Activated CD8-positive, alpha-beta T cell treated with anti-CD3 and anti-CD28 coated beads for 36 hours (primary cell): ENCODE results near the gene BIRC2. TPM values are rescaled to one million over a fixed set of nuclear protein-coding genes. Genes with fewer than 3 reads are reported as not detected.
A peak's percentile ranks its signal among the peaks of the same experiment; 100 is the strongest.
"Not testable (repeated sequence)": the region's sequence is repeated elsewhere in the genome, so short reads cannot be mapped to it uniquely, and the experiment has no call there.

Source experiments
- ATAC-seq: fragments of 200-7000 bp; cut with Tn5 transposase; one replicate; pipeline ENCODE4 v1.10.0; 2021; ENCODE audit warnings: mild to moderate bottlenecking, moderate library complexity
- CTCF ChIA-PET: fragments of 350-600 bp; sonication (Branson Sonifier 250); formaldehyde crosslinking; loops from one replicate; lab custom pipeline; 2021; ENCODE audit warnings: antibody characterized with exemption; lab: Charles Lee
- POLR2A ChIA-PET: fragments of 350-600 bp; sonication (Branson Sonifier 250); formaldehyde crosslinking; loops from one replicate; lab custom pipeline; 2021; ENCODE audit warnings: antibody characterized with exemption; lab: Charles Lee
- DNase-seq: peaks from one replicate; pipeline ENCODE4 v3.0.0-alpha.2; 2020
- H3K27ac Mint-ChIP-seq: one replicate; pipeline ENCODE4 v1.8.0; 2021; ENCODE audit warnings: mild to moderate bottlenecking, mixed read lengths
- H3K27me3 Mint-ChIP-seq: one replicate; pipeline ENCODE4 v1.8.0; 2021; ENCODE audit warnings: mixed read lengths
- H3K36me3 Mint-ChIP-seq: one replicate; pipeline ENCODE4 v1.8.0; 2021; ENCODE audit warnings: low read depth, mixed read lengths
- H3K4me1 Mint-ChIP-seq: one replicate; pipeline ENCODE4 v1.8.0; 2021; ENCODE audit warnings: low read depth, mixed read lengths
- H3K4me3 Mint-ChIP-seq: one replicate; pipeline ENCODE4 v1.8.0; 2021; ENCODE audit warnings: mild to moderate bottlenecking, moderate library complexity, mixed read lengths
- H3K9me3 Mint-ChIP-seq: one replicate; pipeline ENCODE4 v1.8.0; 2021; ENCODE audit warnings: mixed read lengths
- intact Hi-C: fragments of 100-400 bp; cut with micrococcal nuclease; formaldehyde crosslinking; loops from one replicate; pipeline ENCODE4 v1.10.0; 2022
- total RNA-seq, 2 experiments: library from RNA; stranded (reverse); gene quantifications; one replicate each; pipeline ENCODE4 v1.2.3, GENCODE V29; 2021
- TF ChIP-seq, protein P1 (sequence below): fragments of 200-600 bp; IDR thresholded peaks from one replicate; pipeline ENCODE4 v1.8.0; 2022; ENCODE audit warnings: antibody characterized with exemption, mild to moderate bottlenecking

The BIRC2 gene
- total RNA-seq, 2 experiments from 2014 or later: 29.8 to 32.9 TPM

DNA sequence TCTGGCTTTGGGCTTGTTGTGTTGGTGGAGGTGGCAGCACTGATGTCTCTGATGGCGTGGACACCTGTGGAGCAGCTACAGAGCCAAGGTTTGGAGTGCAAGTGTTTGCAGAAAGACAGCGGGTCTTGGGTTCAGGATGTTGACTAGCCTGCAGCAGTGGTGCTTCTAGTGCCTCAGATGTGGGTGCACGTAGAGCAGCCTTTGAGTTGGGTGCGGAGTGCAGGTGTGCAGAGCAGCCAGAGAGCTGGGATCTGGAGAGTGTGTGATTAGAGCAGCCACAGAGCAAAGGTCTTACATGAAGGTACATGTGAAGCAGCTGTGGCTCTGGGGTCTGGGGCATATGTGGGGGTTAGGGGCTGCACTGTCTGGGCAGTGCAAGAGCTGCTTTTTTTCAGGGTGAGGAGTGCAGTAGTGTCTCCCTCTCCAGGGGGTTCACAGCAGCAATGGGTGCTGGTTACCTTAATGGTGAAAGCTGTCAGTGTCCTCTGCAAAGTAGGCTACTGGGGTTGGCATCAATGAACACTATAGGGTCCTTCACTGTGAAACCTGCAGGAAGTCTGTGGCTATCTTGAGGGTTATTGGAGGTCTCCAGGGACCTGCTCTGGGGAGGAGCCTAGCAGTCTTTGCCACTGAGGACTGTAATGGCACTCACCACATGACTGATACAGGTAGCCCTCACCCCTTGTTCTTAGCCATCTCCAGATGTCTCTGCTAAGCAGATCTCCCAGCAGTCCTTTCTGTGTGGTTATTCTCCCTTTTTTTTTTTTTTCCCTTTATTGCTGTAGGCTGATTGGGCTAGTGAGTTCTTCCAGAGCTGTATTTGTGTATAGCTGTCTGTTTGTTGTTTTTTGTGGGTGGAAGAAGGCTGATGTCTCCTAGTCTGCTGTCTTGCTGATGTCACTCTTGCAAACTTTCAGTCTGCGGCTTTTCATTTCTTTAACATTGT lies 14.3 kb downstream of the BIRC2 start:
- TF ChIP-seq, protein P1, sequence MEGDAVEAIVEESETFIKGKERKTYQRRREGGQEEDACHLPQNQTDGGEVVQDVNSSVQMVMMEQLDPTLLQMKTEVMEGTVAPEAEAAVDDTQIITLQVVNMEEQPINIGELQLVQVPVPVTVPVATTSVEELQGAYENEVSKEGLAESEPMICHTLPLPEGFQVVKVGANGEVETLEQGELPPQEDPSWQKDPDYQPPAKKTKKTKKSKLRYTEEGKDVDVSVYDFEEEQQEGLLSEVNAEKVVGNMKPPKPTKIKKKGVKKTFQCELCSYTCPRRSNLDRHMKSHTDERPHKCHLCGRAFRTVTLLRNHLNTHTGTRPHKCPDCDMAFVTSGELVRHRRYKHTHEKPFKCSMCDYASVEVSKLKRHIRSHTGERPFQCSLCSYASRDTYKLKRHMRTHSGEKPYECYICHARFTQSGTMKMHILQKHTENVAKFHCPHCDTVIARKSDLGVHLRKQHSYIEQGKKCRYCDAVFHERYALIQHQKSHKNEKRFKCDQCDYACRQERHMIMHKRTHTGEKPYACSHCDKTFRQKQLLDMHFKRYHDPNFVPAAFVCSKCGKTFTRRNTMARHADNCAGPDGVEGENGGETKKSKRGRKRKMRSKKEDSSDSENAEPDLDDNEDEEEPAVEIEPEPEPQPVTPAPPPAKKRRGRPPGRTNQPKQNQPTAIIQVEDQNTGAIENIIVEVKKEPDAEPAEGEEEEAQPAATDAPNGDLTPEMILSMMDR: no peak
- H3K4me3 Mint-ChIP-seq: peak overlapping the region; percentile 18
- ATAC-seq: peak; percentile 79
- DNase-seq: peak; percentile 27
- H3K27ac Mint-ChIP-seq: peak overlapping the region; percentile 90
- no peaks in the 10 kb centered on the region for H3K27me3 Mint-ChIP-seq
- CTCF ChIA-PET: interaction anchor here (0.8 to 2.0 kb wide), 5 partner anchors 12 to 252 kb away, joined by 3 to 8 read pairs (median 6); no protein-coding TSS in a partner anchor
- intact Hi-C loops: no loop called here
- H3K9me3 Mint-ChIP-seq: peaks cover 7% of the 10 kb centered on the region
- peaks cover 45% of the 10 kb centered on the region for H3K4me1 Mint-ChIP-seq
- peaks cover 75% of the 10 kb centered on the region for H3K36me3 Mint-ChIP-seq
- POLR2A ChIA-PET: interaction anchor here (0.7 to 1.0 kb wide), 3 partner anchors 9 to 135 kb away, joined by 3 to 4 read pairs (median 3); no protein-coding TSS in a partner anchor

DNA sequence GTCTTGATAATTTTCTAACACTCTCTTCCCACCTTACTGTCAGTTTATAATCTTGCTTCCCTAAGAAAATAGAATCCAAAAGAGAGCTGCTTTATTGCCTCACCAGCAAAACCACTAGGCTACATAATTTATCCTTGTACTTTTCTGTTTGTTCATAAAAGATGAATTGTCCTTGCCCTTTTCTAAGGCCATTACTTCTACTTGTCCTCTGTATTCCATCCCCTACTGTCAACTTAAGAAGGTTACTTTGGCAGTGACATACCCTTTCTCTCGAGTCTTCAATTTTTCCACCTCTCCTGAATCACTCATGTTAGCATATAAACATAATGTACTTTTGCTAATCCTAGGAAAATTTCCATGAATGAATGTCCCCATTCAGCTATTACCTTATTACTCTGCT lies 18.0 kb downstream of the BIRC2 start:
- Mint-ChIP-seq H3K4me1 (peaks cover 46% of the 10 kb centered on the region), H3K9me3 (peaks cover 2% of the 10 kb centered on the region), H3K36me3 (peaks cover 69% of the 10 kb centered on the region), H3K4me3 (no peak overlapping the region), H3K27me3 (no peaks in the 10 kb centered on the region), H3K27ac (no peak overlapping the region)
- ATAC-seq (no peak), DNase-seq (no peak)
- POLR2A ChIA-PET: interaction anchor here (0.7 to 2.5 kb wide), 3 partner anchors 15 to 87 kb away, joined by 3 to 9 read pairs (median 5); no protein-coding TSS in a partner anchor
- CTCF ChIA-PET: interaction anchor here (1.0 to 3.6 kb wide), 4 partner anchors 23 to 301 kb away, joined by 5 to 18 read pairs (median 10); no protein-coding TSS in a partner anchor
- intact Hi-C loops: no loop called here
- TF ChIP-seq, protein P1: no peak

DNA sequence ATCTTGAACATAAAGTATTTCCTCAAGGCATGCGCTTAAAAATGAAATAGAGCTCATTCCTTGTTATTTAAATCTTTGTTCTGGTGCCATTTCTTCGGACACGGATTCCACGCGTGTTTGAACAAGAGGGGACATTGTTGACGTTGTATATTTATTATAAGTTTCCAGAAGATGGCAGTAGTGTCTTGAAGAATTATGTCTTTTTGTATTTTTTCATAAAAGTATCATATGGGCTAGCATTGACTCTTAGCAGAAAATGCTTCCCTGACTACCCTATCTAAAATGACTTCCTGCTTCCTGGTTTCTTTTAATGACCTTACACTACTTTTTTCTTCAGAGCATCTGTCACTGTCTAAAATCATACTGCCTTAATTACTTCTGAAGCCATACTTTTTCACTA lies 20.4 kb downstream of the BIRC2 start:
- ChIA-PET CTCF (interaction anchor here (0.7 to 3.6 kb wide), 18 partner anchors 15 to 299 kb away, joined by 3 to 28 read pairs (median 7); no protein-coding TSS in a partner anchor), POLR2A (interaction anchor here (0.8 to 1.1 kb wide), 3 partner anchors 79 to 240 kb away, joined by 3 read pairs; no protein-coding TSS in a partner anchor)
- H3K4me1 Mint-ChIP-seq: peaks cover 30% of the 10 kb centered on the region
- TF ChIP-seq, protein P1: peak; percentile 56
- H3K27me3 Mint-ChIP-seq: no peaks in the 10 kb centered on the region
- H3K36me3 Mint-ChIP-seq: peaks cover 55% of the 10 kb centered on the region
- intact Hi-C loops: no loop called here
- no peak overlapping the region for H3K4me3 Mint-ChIP-seq
- ATAC-seq: peak; percentile 64
- DNase-seq: no peak
- H3K27ac Mint-ChIP-seq: peak overlapping the region; percentile 34
- no peaks in the 10 kb centered on the region for H3K9me3 Mint-ChIP-seq

DNA sequence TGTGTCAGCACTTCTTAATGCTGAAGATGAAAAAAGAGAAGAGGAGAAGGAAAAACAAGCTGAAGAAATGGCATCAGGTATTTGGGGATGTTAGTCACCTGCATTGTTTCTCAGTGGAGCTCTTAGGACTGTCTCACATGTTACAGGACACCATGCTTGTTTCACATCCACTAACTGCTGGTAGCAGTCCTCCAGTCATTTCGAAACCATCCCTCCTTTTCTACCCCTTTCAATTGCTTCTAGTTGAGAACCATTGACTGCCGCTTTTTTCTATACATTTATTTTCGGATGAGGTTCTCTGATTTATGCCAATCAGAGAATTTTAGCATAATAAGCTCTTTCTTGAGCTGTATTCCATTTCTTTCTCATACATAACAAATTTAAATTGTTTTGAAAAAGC lies 21.5 kb downstream of the BIRC2 start:
- ChIA-PET CTCF (interaction anchor here (0.8 to 3.5 kb wide), 10 partner anchors 17 to 245 kb away, joined by 3 to 28 read pairs (median 8); no protein-coding TSS in a partner anchor), POLR2A (no interaction called here)
- H3K27ac Mint-ChIP-seq: peak overlapping the region; percentile 39
- DNase-seq (no peak), ATAC-seq (peak; percentile 83)
- intact Hi-C loops: no loop called here
- peaks cover 26% of the 10 kb centered on the region for H3K4me1 Mint-ChIP-seq
- peaks cover 50% of the 10 kb centered on the region for H3K36me3 Mint-ChIP-seq
- no peak overlapping the region for H3K4me3 Mint-ChIP-seq
- no peaks in the 10 kb centered on the region for H3K9me3 Mint-ChIP-seq
- H3K27me3 Mint-ChIP-seq: no peaks in the 10 kb centered on the region
- TF ChIP-seq, protein P1: no peak

DNA sequence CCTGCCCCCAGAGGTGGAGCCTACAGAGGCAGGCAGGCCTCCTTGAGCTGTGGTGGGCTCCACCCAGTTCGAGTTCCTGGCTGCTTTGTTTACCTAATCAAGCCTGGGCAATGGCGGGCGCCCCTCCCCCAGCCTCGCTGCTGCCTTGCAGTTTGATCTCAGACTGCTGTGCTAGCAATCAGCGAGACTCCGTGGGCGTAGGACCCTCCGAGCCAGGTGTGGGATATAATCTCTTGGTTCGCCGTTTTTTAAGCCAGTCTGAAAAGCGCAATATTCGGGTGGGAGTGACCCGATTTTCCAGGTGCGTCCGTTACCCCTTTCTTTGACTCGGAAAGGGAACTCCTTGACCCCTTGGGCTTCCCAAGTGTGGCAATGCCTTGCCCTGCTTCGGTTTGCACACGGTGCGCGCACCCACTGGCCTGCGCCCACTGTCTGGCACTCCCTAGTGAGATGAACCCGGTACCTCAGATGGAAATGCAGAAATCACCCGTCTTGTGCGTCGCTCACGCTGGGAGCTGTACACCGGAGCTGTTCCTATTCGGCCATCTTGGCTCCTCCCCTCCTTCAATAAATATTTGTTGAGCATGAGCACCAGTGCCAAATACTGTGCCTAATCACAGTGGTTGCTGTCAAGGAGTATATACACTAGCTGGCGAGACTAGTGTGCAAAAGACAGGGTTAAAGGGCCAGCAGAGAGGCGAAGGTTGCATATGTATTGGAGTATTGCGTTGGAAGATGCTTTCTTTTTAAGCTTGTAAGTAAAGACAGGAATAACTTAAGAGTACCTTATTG lies 27.8 kb downstream of the BIRC2 start:
- POLR2A ChIA-PET: not testable (repeated sequence)

More for the DNA sequence above, 27.8 kb downstream of the BIRC2 start:
- Mint-ChIP-seq H3K4me1 (peaks cover 30% of the 10 kb centered on the region), H3K36me3 (peaks cover 38% of the 10 kb centered on the region)
- H3K9me3 Mint-ChIP-seq, intact Hi-C loops, DNase-seq, H3K4me3 Mint-ChIP-seq, H3K27me3 Mint-ChIP-seq, ATAC-seq, H3K27ac Mint-ChIP-seq: not testable (repeated sequence)
- CTCF ChIA-PET: interaction anchor here (1.0 to 2.7 kb wide), 4 partner anchors 16 to 33 kb away, joined by 3 to 21 read pairs (median 8); no protein-coding TSS in a partner anchor
